Measurements from ENCODE around the gene FHIT. TPM values are rescaled to one million over a fixed set of nuclear protein-coding genes. Genes with fewer than 3 reads are reported as not detected.

The FHIT gene
- total RNA-seq, 1 donor from 2014 or later = 26.0 TPM

DNA sequence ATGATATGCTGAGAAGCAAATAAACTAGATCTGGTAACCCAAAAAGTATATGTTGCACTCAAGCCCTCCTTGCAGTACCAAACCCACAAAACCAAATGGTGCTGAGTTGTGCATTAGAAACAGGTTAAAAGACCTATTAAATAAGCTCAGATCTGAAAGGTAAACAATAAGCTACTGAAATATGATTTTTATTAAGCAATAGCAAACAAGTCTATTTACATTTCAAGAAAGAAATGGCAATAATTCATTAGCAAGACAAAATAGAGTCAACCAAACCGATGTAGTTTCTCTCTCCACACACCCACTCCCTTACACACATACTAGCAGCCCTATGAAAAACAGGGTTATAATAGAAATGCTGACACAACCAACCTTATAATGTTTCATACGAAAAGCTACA, 760.3 kb downstream of the FHIT start:
- DNase-seq (ENCODE audit: low spot score) = no peak

DNA sequence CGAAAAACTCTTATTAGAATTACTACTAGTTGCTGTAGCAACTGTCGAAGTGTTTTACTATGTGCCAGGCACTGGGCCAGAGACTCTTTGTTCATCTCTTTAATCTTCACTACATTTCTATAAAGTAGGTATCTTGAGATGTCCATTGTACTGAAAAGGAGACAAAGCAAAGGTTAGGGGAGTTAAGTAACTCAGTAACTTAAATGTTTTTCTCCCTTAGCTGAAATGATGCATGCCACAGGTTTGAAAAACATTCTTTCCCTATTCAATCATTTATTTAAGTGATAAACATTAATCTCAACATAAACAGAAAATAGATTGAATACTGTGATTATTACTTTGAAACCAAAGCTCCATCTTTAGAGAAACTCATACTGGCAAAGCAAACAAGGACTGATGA, 776.2 kb downstream of the FHIT start:
- DNase-seq (ENCODE audit: low spot score) = no peak

DNA sequence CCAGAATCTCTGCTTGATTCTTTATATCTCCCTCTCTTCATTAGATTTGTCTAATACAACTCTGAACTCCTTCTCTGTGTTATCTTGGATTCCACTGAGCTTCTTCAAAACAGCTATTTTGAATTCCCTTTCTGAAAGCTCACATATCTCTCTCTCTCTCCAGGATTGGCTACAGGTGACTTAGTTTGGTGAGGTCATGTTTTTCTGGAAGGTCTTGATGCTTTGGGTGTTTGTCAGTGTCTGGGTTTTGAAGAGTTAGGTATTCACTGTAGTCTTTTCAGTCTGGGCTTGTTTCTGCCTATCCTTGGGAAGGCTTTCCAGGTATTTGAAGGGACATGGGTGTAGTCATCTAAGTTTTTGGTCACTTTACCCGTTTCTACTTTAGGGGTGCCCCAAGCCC, 781.8 kb downstream of the FHIT start:
- no peak for DNase-seq (ENCODE audit: low spot score)

DNA sequence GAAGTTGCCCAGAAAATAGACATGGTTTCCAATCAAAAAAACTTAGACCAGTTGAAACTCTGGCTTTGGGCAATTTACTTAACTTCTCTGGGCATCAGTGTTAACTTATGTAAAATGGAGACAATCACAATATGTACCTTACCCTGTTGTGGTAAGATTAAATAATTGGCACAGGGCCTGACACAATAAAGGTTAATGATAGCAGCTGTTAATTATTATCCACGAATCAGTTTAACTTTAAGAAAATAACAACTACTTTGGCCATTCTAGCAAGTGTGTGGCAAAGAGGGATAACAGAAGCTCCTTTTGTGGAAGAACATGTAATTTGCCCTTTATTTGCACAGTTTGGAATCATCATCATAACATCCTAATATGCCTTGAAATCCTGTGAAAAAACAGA, 787.6 kb downstream of the FHIT start:
- no peak for DNase-seq (ENCODE audit: low spot score)

DNA sequence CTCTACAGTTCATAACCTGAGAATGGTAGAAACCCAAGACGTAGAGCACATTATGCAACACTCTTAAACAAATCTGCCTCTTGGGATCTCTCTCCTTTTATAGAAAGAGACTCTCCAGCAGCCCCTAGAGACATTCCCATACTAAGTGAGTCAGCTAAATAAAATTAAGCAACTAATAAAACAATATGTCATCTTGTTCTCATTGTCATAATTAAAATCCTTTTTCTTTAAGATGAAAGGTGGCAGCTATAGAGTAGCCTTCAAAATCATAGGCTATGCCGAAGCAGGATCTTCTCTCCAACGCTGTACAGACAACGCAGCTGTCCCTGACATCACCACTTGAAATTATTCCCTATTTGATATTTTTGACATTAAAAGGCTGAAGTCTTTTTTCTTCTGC, 790.0 kb downstream of the FHIT start:
- DNase-seq (ENCODE audit: low spot score) = no peak

DNA sequence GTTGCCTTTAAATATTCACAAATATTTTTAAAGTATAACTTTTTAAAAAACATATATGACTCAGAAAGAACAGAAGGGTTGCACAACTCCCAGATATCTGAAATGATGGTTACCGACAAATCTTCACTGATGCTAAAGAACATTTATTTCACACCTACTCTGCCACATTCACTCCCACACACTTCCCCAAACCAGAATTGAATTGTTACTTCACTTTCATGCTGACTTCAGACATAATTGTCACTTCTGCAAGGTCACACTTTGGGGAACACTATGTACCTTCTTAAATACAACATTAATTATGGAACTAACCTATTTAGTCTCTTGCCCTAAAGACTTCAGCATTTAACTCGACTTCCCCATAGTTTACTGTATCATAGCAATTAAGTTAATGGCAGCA, 795.1 kb downstream of the FHIT start:
- DNase-seq (ENCODE audit: low spot score) = no peak

DNA sequence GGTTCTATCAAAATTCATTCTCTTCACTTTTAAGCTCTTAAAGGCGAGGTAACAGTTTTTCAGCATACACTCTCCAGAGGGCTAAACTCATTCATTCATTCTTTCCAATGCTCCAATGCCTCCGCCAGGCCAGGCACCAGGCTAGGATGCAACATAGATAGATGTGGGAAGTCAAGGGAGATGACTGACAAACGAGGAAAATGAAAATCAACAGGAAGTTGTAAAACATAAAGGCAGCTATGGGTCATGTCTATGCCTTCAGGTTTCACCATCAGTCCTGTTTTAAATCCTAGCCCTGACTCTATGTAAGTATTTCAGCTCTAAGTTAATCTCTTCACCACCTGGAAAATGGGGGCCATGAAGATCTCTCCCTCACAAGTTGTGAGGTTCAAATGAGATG, 797.9 kb downstream of the FHIT start:
- DNase-seq (ENCODE audit: low spot score) = no peak

DNA sequence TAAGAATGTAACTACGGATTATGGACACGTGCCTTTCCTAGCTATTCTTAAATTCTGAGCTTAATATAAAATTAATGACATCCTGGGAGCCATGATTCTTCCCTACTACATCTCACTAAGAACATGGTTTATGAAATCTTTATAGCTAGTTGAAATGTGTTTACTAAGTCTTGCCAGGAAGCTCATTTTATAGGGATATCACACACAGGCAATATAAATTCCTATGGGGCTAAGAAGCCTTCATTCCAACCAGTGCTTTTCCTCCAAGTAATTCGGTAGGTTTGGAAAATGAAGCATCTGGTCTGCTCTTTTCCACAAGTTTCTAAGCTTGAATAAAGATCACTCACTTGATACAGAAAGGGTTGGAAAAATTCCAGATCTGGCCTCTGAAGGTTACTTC, 802.6 kb downstream of the FHIT start:
- no peak for DNase-seq (ENCODE audit: low spot score)

DNA sequence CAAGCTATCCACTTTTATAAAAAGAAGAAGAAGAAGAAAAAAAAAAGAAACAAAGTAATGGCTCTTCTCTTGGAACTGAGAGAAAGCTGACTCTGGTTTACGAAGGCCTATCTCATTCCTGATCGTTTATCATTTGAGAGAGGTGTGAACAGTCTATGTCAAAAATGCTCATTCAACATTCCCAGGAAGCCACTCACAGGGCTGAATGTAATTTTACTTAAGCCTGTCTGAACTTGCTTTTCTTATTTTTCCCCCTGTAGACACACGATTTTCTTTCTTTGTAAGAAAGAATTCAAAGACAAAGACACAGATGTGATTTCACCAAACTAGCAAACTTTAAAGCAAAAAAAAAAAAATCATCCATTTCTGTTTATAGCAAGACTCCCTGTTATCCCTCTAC, 805.8 kb downstream of the FHIT start:
- DNase-seq (ENCODE audit: low spot score) = no peak

DNA sequence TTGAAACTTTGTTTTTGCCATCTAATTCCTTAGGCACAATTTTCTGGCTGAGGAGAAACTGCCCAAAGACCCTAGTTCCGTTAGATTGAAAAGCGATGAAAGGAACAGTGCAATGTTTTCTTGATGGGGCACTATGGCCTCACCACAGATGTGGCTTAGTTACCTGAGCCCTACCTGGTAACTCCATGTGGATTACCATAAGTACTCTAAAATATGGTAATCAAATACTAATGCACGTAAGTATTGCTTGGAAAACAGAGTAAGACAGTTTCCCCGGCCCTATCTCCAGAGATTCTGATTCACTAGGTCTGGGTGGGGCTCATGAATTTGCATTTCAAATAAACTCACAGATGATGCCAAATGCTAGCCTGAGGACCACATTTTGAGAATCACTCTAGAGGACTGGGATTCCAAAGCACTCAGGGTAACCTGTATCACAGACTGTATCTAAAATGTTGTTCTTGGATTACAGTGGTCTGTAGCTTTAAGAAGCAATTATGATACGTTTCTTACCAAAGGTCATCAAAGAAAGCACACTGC, 806.3 kb downstream of the FHIT start:
- DNase-seq (ENCODE audit: low spot score) = no peak

DNA sequence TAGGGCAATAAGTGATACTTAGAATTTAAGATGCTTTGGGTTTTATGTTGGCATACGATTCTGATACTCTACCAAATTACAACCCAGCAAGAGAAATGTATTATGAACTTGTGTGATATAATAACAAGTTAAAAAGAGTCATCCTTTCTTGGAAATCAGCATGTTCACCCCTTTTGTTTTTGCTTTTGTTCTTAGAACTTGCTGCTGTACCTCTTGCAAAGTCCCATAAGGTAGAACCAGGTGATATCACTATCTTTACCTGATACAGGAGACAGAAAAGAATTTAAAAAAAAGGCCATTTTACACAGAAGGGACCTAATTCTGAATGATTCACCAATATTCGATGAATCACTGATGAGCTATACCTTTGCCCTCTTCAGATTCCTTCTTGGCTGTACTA, 810.4 kb downstream of the FHIT start:
- no peak for DNase-seq (ENCODE audit: low spot score)

DNA sequence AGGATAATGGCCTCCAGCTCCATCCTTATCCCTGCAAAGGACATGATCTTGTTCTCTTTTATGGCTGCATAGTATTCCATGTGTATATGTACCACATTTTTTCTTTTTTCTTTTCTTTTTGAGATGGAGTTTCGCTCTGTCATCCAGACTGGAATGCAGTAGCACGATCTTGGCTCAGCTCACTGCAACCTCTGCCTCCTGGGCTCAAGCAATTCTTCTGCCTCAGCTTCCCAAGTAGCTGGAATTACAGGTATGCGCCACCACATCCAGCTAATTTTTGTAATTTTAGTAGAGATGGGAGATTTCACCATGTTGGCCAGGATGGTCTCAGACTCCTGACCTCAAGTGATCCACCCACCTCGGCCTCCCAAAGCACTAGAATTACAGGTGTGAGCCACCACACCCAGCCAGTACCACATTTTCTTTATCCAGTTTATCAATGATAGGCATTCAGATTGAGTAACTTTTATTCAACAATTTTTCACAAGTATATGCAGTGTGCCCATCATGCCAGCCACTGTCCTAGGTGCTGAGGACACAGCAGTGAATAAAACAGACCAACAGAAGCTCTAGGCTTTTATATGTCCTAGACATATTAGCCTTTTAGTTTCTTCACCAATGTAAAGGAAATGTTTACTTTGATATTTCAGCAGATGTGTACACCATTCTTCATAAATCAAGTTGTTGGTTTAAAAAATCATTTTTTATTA, 815.2 kb downstream of the FHIT start:
- DNase-seq (ENCODE audit: low spot score) = no peak

DNA sequence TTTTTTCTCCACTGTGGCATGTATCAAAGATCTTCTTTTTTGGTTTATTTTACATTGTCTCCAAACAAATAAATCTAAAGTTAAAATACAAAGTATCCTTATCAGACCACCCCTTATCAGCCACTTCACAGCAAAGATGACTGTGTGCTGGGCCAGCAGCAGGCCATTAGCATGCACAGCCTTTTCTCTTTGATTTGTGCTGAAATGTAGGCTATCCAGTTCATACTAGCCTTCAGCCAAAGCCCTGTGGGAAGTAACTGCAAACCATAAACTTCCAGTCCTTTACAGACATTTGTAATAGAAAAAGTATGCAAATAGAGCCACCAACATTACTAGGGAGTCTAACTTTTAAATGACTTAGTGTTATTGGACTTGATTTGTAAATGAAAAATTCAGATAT, 816.3 kb downstream of the FHIT start:
- DNase-seq (ENCODE audit: low spot score) = no peak

DNA sequence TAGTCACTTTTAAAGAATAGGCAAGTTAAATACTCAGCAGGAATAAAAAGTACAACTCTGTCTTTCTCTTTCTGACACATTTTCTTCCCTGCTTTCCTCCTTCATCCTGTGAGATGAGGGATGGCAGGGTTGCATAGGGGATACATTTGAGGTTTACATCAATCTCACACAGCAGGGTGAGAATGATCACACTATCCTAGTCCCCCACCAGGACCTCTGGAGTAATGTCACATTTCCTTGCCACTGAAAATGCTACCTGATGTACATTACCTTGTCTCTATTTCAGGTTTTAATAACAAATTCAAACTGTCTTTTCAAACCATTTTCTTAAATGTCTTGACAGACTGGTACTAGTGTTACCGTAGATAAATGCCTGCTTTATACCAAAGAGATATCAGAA, 816.9 kb downstream of the FHIT start:
- no peak for DNase-seq (ENCODE audit: low spot score)

DNA sequence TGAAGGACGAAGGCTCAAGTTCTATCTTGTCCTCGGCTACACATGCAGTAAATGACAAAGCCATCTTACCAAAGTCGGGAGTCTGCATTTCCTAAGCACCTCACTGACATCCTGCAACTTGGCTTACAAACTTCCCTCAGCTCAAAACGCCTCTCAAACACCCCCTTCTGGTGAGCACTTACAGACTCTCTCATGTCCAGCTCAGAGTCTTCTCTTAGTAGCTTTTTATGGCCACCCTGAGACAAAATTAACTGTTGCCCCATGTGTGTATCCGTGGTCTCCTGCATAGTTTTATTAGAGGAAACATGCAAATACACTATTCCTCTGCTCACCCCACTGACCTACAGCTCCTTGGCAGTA, 819.7 kb downstream of the FHIT start:
- DNase-seq (ENCODE audit: low spot score) = no peak

DNA sequence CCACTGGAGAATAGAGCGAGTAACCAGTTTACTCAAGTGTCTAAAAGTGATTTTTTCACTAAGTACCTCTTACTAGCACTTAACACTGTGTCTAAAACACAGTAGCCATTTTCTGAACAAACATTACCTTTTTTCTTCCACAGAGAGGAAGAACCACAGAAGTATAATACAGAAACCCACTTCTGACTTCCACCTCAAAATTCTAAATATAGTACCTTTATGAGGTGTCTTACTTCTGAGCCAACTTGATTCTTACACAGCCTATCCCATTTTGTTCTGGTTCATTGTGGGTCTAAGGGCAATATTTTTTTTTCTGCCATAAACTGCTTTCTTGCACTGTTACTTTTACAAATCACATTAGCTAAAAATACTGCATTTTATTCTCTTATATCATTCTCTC, 821.0 kb downstream of the FHIT start:
- no peak for DNase-seq (ENCODE audit: low spot score)

DNA sequence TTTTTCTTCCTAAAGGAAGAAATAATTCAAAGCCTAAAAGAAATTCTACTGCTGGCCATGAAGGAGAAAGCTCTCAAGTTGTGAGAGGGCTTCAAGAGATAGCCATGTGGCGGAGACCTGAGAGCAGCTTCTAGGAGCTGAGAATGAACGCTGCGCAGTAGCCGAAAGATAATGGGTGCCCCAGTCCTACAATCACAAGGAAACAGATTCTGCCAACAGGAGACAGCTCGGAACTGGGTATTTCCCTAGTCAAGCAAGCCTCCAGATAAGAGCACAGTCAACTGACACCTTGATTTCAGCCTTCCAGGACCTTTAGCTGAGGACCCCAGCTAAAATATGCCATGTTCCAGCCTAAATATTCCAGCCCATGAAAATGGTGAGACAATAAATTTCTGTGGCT, 824.1 kb downstream of the FHIT start:
- no peak for DNase-seq (ENCODE audit: low spot score)

DNA sequence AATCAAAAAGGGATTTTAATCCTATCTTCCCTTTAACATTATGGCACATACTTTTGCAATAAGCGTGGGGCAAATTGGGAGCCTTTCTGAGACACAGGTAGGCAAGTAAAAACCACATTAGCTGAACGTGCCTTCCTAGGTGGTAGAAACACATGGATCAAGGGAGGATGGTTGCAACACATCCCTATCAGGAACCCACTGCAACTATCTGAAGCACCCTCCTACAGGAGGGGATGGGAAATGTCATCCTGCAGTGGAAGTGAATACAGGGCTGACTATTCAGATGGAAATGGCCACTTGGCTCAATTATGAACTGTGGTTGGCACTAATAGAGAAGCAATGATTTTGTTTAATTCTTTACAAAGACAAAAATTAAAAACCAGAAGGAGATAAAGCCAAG, 826.3 kb downstream of the FHIT start:
- DNase-seq (ENCODE audit: low spot score) = no peak

DNA sequence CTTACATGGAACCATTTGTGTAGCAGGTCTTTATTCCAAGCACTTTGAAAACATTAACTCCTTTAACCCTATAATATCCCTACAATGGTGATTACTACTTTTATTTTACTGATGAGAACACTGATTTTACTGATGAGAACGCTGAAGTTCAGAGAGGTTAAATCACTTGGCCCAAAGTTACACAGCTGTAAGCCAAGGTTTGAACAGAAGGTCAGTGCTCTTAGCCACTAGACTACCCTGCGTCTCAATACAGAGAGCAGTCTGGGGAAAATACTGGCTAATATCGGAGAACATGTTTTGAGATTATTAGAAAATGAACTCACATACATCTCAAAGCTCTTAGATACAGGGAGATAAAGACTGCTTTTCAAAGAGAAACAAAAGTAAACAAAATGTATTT, 827.2 kb downstream of the FHIT start:
- no peak for DNase-seq (ENCODE audit: low spot score)

DNA sequence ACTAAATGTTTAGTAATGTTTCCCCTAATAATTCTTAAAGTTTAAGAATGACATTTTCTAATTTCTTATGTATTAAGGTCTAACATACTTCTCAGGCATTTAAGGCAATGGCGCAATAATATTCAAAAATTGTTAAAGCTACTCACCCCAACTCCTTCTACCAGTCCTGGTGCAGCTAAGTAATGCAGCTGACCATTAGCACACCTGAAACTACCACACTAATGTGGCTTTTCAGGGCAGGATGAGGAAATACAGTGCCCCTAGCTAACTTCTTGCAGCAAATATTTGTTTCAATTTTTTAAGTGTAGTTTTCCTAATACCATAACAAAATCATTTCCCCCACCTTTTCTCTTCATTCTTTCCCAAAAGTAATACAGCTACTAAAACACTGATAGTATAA, 827.7 kb downstream of the FHIT start:
- DNase-seq (ENCODE audit: low spot score) = no peak

DNA sequence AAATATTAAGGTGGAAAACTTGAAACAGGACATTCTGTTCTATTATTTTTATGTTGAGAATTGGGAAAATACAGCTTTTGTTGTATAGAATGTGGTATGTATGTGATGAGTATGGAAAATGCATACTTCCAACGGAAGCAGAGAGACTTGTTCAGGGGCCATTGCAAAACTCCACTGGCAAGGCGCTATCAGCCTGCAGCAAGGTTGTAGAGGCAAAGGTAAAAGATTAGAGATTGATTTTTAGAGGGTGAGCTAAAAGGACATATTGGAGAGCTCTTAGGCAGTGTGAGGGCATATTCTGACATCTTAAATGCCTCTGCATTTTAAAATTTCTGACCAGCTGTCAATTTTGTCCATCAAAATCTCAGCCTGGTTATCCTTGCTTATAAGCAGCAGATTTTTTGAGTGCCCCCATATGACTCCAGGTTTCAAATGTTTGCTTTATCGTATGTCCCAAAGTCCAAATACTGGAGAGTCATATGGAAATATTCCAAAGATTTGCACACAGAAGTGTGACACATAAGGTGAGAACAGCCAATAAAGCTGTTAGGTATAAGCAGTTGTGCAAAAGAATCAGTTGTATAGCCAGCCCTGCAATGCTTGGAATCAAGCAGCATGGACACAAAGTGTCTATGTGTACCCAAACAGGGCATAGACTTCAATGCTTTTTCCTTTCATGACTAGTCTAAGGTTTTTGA, 829.4 kb downstream of the FHIT start:
- DNase-seq (ENCODE audit: low spot score) = no peak

DNA sequence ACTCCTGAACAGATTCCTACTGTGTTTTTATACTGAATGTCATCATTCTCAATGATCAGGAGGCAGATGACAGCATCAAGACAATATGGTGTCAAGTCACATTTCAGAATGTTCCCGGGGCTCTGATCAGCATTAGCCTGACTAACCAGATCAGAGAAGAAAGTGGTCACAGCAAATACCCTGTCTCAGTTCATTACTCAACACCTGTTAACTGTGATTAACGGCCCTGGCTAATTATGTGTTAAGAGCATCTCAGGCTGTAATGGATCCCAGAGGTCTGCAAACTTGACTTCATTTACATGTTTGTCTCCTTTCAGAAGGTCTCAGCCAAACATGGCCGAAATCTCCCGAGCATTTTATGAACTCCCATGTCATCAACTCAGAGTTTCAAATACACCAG, 833.7 kb downstream of the FHIT start:
- no peak for DNase-seq (ENCODE audit: low spot score)

DNA sequence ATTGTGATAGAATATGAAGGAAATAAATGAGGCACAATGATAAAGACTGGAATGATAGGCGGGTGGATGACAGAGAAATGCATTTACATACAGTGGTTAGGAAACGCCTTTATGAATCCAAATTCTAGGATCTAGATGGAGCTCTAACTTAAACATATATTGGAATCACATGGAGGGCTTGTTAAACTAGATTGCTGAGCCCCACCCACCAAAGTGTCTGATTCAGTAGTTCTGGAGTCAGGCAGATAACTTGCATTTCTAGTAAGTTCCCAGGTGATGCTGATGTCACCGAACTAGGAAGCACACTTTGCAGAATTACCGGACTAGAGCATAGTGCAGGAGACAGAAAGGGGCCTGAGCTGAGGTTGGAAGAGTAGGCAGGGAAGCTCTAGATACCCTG, 837.2 kb downstream of the FHIT start:
- no peak for DNase-seq (ENCODE audit: low spot score)

DNA sequence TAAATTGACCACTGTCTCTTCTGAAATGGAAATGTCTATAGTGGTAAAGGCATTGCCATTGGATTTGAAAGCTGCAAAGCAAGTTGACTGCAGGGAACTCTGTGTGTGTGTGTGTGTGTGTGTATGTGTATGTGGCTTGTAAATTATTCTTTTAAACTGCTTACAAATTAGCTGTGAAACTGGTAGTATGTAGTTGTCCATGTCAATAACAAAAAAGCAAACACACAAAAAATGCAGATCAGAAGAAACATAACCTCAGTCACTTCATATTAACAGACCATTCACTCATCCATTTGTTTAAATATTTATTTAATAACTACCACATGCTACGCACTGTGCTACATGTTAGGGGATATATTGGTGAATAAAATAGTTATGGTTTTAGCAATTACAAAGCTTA, 837.7 kb downstream of the FHIT start:
- no peak for DNase-seq (ENCODE audit: low spot score)

All from ureter (tissue), 1 donor.